ENCODE results near the gene COL13A1.

- no peak for TF ChIP-seq LEF1 (IDR thresholded peaks at IDR 0.05; ENCODE audit: borderline replicate concordance)
- TF ChIP-seq FOXM1 (IDR thresholded peaks at IDR 0.05; ENCODE audit: borderline replicate concordance): no peak
- no peak for TF ChIP-seq ARNT (IDR thresholded peaks at IDR 0.05)
These were observed 35.4 kb upstream of the COL13A1 start for GRCh38 chr10:69766161-69766910.

All from HEK293T (cell line).